Stimulated activated CD4-positive, alpha-beta T cell treated with anti-CD3 and anti-CD28 coated beads, Interleukin-4, amount 100 ng/mL, for 1 hour (primary cell): ENCODE data around the gene GSTT2B.
"Not testable (repeated sequence)": the region's sequence is repeated elsewhere in the genome, so short reads cannot be mapped to it uniquely, and the experiment has no call there.

Experiments
- DNase-seq: peaks from one replicate; pipeline ENCODE4 v3.0.0-alpha.2; 2020

GSTT2B gene

GRCh38 chr22:23984430-23984829 is 23.4 kb upstream of the GSTT2B start:
- no peak for DNase-seq

- DNase-seq: not testable (repeated sequence)
Observed at GRCh38 chr22:23980567-23980966, 19.6 kb upstream of the GSTT2B start.

- not testable (repeated sequence) for DNase-seq
Observed at GRCh38 chr22:23979557-23980240, 18.7 kb upstream of the GSTT2B start, which contains the start of gene GSTT2. Gene GSTT2, plus strand, starts transcription at chr22:23980134.

GRCh38 chr22:23977304-23977703 is 16.3 kb upstream of the GSTT2B start:
- DNase-seq: not testable (repeated sequence)

- not testable (repeated sequence) for DNase-seq
Observed at GRCh38 chr22:23974836-23975352, 13.9 kb upstream of the GSTT2B start.

GRCh38 chr22:23974345-23974744 is 13.3 kb upstream of the GSTT2B start, which contains the start of gene DDT:
Gene DDT, minus strand, starts transcription at chr22:23974441. Its CDS starts 27 bp downstream, at chr22:23974414.
- DNase-seq: not testable (repeated sequence)

GRCh38 chr22:23971927-23972326 is 10.9 kb upstream of the GSTT2B start:
- not testable (repeated sequence) for DNase-seq

- no peak for DNase-seq
Observed at GRCh38 chr22:23970816-23971486, 10.0 kb upstream of the GSTT2B start.

- no peak for DNase-seq
Observed at GRCh38 chr22:23970201-23970641, 9.2 kb upstream of the GSTT2B start.

- no peak for DNase-seq
Observed at GRCh38 chr22:23969071-23969470, 8.1 kb upstream of the GSTT2B start.

GRCh38 chr22:23966568-23966967 is 5.6 kb upstream of the GSTT2B start, which contains the start of gene DDTL:
Gene DDTL, plus strand, starts transcription at chr22:23966888. Its CDS starts 27 bp downstream, at chr22:23966915.
- not testable (repeated sequence) for DNase-seq

GRCh38 chr22:23966094-23966493 is 5.1 kb upstream of the GSTT2B start:
- DNase-seq: not testable (repeated sequence)

GRCh38 chr22:23956301-23956900 is 4.6 kb downstream of the GSTT2B start:
- DNase-seq: peak; percentile 74

GRCh38 chr22:23955886-23956285 is 5.1 kb downstream of the GSTT2B start:
- not testable (repeated sequence) for DNase-seq

GRCh38 chr22:23954991-23955305 is 6.0 kb downstream of the GSTT2B start:
- DNase-seq: not testable (repeated sequence)

GRCh38 chr22:23954193-23954990 is 6.6 kb downstream of the GSTT2B start:
- not testable (repeated sequence) for DNase-seq

- not testable (repeated sequence) for DNase-seq
Observed at GRCh38 chr22:23953485-23953884, 7.5 kb downstream of the GSTT2B start.

- DNase-seq: not testable (repeated sequence)
Observed at GRCh38 chr22:23952794-23953405, 8.1 kb downstream of the GSTT2B start.

- DNase-seq: not testable (repeated sequence)
Observed at GRCh38 chr22:23951383-23951782, 9.6 kb downstream of the GSTT2B start.

GRCh38 chr22:23949764-23950163 is 11.2 kb downstream of the GSTT2B start:
- not testable (repeated sequence) for DNase-seq

GRCh38 chr22:23947391-23947790 is 13.6 kb downstream of the GSTT2B start:
- DNase-seq: not testable (repeated sequence)

- DNase-seq: not testable (repeated sequence)
Observed at GRCh38 chr22:23940166-23940565, 20.8 kb downstream of the GSTT2B start.
